NCI-H146 treated with DMSO at 0.1 percent for 48 hours (cell line): ENCODE data around the gene PPP1R26.
"Not testable (repeated sequence)": the region's sequence is repeated elsewhere in the genome, so short reads cannot be mapped to it uniquely, and the experiment has no call there.

Experiments
- DNase-seq: peaks from one replicate; lab custom pipeline; 2025; ENCODE audit not compliant: unreplicated experiment; lab: John Stamatoyannopoulos, UW

Gene PPP1R26

GRCh38 chr9:135521608-135522095 is 42.1 kb downstream of the PPP1R26 start:
- no peak for DNase-seq

GRCh38 chr9:135522137-135522877 is 42.7 kb downstream of the PPP1R26 start:
- DNase-seq = no peak

GRCh38 chr9:135522931-135523330 is 43.3 kb downstream of the PPP1R26 start:
- DNase-seq = no peak

- DNase-seq = no peak
Measured at GRCh38 chr9:135523521-135524129, 44.0 kb downstream of the PPP1R26 start.

- no peak for DNase-seq
Measured at GRCh38 chr9:135524130-135524861, 44.7 kb downstream of the PPP1R26 start.

GRCh38 chr9:135525241-135526088 is 45.9 kb downstream of the PPP1R26 start:
- no peak for DNase-seq

- no peak for DNase-seq
Measured at GRCh38 chr9:135526089-135526729, 46.6 kb downstream of the PPP1R26 start.

GRCh38 chr9:135526730-135527571 is 47.4 kb downstream of the PPP1R26 start:
- no peak for DNase-seq

GRCh38 chr9:135528842-135529435 is 49.4 kb downstream of the PPP1R26 start:
- DNase-seq = not testable (repeated sequence)

- DNase-seq = no peak
Measured at GRCh38 chr9:135530146-135530545, 50.6 kb downstream of the PPP1R26 start.

GRCh38 chr9:135531096-135531495 is 51.5 kb downstream of the PPP1R26 start:
- no peak for DNase-seq

GRCh38 chr9:135533113-135533512 is 53.5 kb downstream of the PPP1R26 start:
- no peak for DNase-seq

GRCh38 chr9:135533674-135534073 is 54.1 kb downstream of the PPP1R26 start:
- DNase-seq = no peak

- not testable (repeated sequence) for DNase-seq
Measured at GRCh38 chr9:135534192-135534711, 54.7 kb downstream of the PPP1R26 start.

GRCh38 chr9:135534826-135535225 is 55.2 kb downstream of the PPP1R26 start:
- DNase-seq = not testable (repeated sequence)

- DNase-seq = not testable (repeated sequence)
Measured at GRCh38 chr9:135535631-135536030, 56.0 kb downstream of the PPP1R26 start.

GRCh38 chr9:135536216-135536615 is 56.6 kb downstream of the PPP1R26 start:
- no peak for DNase-seq
